ENCODE data around the gene MAP3K5.

The MAP3K5 gene

DNA sequence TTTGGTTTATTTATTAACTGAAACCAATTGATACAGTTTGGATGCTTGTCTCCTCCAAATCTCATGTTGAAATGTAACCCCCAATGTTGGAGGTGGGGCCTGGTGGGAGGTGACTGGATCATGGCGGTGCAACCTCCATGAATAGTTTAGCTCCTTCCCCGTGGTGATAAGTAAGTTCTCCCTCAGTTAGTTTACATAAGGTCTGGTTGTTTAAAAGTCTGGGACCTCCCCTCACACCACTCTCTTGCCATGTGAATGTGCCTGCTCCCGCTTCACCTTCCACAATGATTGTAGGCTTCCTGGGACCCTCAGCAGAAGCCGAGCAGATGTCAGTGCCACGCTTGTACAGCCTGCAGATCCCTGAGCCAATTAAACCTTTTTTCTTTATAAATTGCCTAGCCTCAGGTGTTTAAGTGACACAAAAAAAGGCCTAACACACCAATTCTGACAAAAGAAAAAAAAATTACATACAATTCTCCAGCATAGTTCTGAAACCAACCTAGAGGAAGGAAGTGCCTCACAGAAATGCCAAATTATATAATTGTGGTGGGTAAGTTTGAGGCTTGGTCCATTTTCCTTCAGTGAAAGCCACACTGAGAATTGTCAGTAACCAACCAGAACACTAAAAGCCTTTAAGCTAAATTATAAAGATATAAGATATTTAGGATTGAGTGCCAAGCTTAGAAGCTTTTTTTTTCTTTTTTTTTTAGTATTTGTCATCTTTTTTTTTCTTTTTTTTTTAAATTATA, 257.1 kb downstream of the MAP3K5 start:
- Histone ChIP-seq H3K79me2 (ENCODE audit: insufficient read depth, low read length) (no peaks in the 10 kb centered on the region), H3K36me3 (ENCODE audit: insufficient read depth, low read length) (no peaks in the 10 kb centered on the region), H3K4me3 (ENCODE audit: low read depth, low read length, poor library complexity, severe bottlenecking) (no peak overlapping the region), H3K4me2 (ENCODE audit: low read length) (no peak overlapping the region), H3K9me2 (ENCODE audit: low read depth, low read length) (no peaks in the 10 kb centered on the region), H3K9ac (ENCODE audit: low read length) (no peak overlapping the region), H3K4me1 (ENCODE audit: insufficient read depth, low read length, severe bottlenecking) (no peaks in the 10 kb centered on the region), H3K27me3 (ENCODE audit: insufficient read depth, low read length) (no peaks in the 10 kb centered on the region), H4K20me1 (ENCODE audit: insufficient read depth, low read length) (no peaks in the 10 kb centered on the region), H3K27ac (ENCODE audit: low read depth, low read length, poor library complexity, severe bottlenecking) (no peak overlapping the region), H2AFZ (ENCODE audit: low read length) (no peak overlapping the region), H3K9me3 (ENCODE audit: low read length) (no peaks in the 10 kb centered on the region), H3F3A (ENCODE audit: insufficient read depth, low read length) (no peaks in the 10 kb centered on the region)
- no peak for TF ChIP-seq EZH2 (IDR thresholded peaks at IDR 0.05; ENCODE audit: borderline replicate concordance, low read length)
- TF ChIP-seq, protein P1, sequence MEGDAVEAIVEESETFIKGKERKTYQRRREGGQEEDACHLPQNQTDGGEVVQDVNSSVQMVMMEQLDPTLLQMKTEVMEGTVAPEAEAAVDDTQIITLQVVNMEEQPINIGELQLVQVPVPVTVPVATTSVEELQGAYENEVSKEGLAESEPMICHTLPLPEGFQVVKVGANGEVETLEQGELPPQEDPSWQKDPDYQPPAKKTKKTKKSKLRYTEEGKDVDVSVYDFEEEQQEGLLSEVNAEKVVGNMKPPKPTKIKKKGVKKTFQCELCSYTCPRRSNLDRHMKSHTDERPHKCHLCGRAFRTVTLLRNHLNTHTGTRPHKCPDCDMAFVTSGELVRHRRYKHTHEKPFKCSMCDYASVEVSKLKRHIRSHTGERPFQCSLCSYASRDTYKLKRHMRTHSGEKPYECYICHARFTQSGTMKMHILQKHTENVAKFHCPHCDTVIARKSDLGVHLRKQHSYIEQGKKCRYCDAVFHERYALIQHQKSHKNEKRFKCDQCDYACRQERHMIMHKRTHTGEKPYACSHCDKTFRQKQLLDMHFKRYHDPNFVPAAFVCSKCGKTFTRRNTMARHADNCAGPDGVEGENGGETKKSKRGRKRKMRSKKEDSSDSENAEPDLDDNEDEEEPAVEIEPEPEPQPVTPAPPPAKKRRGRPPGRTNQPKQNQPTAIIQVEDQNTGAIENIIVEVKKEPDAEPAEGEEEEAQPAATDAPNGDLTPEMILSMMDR (IDR thresholded peaks at IDR 0.05; ENCODE audit: low read length) = no peak

GRCh38 chr6:136534268-136534667, 258.0 kb downstream of the MAP3K5 start:
- TF ChIP-seq, protein P1 (IDR thresholded peaks at IDR 0.05; ENCODE audit: low read length) = no peak
- no peak for TF ChIP-seq EZH2 (IDR thresholded peaks at IDR 0.05; ENCODE audit: borderline replicate concordance, low read length)
- no peak overlapping the region for H3K27ac ChIP-seq (ENCODE audit: low read depth, low read length, poor library complexity, severe bottlenecking)
- no peaks in the 10 kb centered on the region for H3K27me3 ChIP-seq (ENCODE audit: insufficient read depth, low read length)
- H3K4me2 ChIP-seq (ENCODE audit: low read length) = no peak overlapping the region
- no peak overlapping the region for H3K9ac ChIP-seq (ENCODE audit: low read length)
- H3F3A ChIP-seq (ENCODE audit: insufficient read depth, low read length) = no peaks in the 10 kb centered on the region
- no peaks in the 10 kb centered on the region for H4K20me1 ChIP-seq (ENCODE audit: insufficient read depth, low read length)
- no peaks in the 10 kb centered on the region for H3K4me1 ChIP-seq (ENCODE audit: insufficient read depth, low read length, severe bottlenecking)
- no peaks in the 10 kb centered on the region for H3K9me2 ChIP-seq (ENCODE audit: low read depth, low read length)
- H3K79me2 ChIP-seq (ENCODE audit: insufficient read depth, low read length) = no peaks in the 10 kb centered on the region
- no peaks in the 10 kb centered on the region for H3K9me3 ChIP-seq (ENCODE audit: low read length)
- no peak overlapping the region for H2AFZ ChIP-seq (ENCODE audit: low read length)
- H3K36me3 ChIP-seq (ENCODE audit: insufficient read depth, low read length) = no peaks in the 10 kb centered on the region
- H3K4me3 ChIP-seq (ENCODE audit: low read depth, low read length, poor library complexity, severe bottlenecking) = no peak overlapping the region

GRCh38 chr6:136533487-136533886, 258.8 kb downstream of the MAP3K5 start:
- Histone ChIP-seq H3K36me3 (ENCODE audit: insufficient read depth, low read length) (no peaks in the 10 kb centered on the region), H3K27me3 (ENCODE audit: insufficient read depth, low read length) (no peaks in the 10 kb centered on the region), H3K4me1 (ENCODE audit: insufficient read depth, low read length, severe bottlenecking) (no peaks in the 10 kb centered on the region), H4K20me1 (ENCODE audit: insufficient read depth, low read length) (no peaks in the 10 kb centered on the region), H3K27ac (ENCODE audit: low read depth, low read length, poor library complexity, severe bottlenecking) (no peak overlapping the region), H3K4me3 (ENCODE audit: low read depth, low read length, poor library complexity, severe bottlenecking) (no peak overlapping the region), H3K4me2 (ENCODE audit: low read length) (no peak overlapping the region), H3F3A (ENCODE audit: insufficient read depth, low read length) (no peaks in the 10 kb centered on the region), H3K9me2 (ENCODE audit: low read depth, low read length) (no peaks in the 10 kb centered on the region), H3K79me2 (ENCODE audit: insufficient read depth, low read length) (no peaks in the 10 kb centered on the region), H2AFZ (ENCODE audit: low read length) (no peak overlapping the region), H3K9ac (ENCODE audit: low read length) (no peak overlapping the region), H3K9me3 (ENCODE audit: low read length) (no peaks in the 10 kb centered on the region)
- TF ChIP-seq, protein P1 (IDR thresholded peaks at IDR 0.05; ENCODE audit: low read length) = no peak
- no peak for TF ChIP-seq EZH2 (IDR thresholded peaks at IDR 0.05; ENCODE audit: borderline replicate concordance, low read length)

All from OCI-LY1 (cell line).